ENCODE data around the gene FAM210A. TPM values are rescaled to one million over a fixed set of nuclear protein-coding genes. Genes with fewer than 3 reads are reported as not detected.
A peak's percentile ranks its signal among the peaks of the same experiment; 100 is the strongest.

FAM210A gene
- total RNA-seq: 10 to 100 TPM; 18.6 to 31.0 TPM

DNA sequence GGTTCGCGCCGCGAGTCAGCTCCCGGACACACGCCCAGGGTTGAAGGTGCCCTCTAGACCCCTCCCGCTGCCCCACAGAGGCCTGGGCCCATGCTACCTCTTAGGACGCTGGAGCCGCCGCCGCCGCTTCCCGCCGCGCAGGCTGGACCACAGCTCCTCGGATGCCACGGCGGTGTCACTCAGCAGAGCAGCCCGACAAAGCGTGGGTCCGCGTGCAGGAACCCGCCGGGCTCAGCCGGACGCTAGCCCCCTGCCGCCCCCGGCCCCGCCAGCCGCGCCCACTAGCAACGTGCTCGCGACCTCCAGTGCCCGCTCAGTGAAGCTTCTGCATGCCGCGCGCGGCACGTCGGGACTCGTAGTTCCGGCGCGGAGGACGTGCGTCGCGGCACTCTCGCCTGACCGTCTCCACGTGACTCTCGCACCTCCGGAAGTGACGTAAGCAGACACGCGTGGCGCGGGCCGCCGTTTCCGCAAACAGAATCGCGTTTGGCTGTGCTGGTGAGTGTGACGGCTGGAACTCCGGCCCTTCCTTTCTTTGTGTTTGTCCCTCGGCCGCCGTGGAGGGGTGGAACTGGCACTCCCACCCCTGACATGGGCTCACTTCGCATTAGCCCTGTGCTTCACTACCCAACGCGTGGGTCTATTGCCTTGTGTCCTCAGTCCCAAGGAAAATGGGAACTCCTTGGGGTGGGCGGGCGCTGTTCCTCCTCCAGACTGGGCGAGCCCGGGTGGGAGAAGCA, at the start of gene FAM210A, which contains the start of gene RNMT:
FAM210A (minus strand) TSS at position 327 of the 740 bp plus-strand sequence. CDS start 44,481 bp downstream, outside the sequence.
RNMT (plus strand) TSS at position 442 of the 740 bp plus-strand sequence. CDS start 4,845 bp downstream, outside the sequence.
- no peaks in the 10 kb centered on the region for H3K36me3 ChIP-seq
- peak within 1 kb of the TSS; percentile 99 for H3K4me3 ChIP-seq
- TF ChIP-seq, protein P1, sequence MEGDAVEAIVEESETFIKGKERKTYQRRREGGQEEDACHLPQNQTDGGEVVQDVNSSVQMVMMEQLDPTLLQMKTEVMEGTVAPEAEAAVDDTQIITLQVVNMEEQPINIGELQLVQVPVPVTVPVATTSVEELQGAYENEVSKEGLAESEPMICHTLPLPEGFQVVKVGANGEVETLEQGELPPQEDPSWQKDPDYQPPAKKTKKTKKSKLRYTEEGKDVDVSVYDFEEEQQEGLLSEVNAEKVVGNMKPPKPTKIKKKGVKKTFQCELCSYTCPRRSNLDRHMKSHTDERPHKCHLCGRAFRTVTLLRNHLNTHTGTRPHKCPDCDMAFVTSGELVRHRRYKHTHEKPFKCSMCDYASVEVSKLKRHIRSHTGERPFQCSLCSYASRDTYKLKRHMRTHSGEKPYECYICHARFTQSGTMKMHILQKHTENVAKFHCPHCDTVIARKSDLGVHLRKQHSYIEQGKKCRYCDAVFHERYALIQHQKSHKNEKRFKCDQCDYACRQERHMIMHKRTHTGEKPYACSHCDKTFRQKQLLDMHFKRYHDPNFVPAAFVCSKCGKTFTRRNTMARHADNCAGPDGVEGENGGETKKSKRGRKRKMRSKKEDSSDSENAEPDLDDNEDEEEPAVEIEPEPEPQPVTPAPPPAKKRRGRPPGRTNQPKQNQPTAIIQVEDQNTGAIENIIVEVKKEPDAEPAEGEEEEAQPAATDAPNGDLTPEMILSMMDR (IDR thresholded peaks at IDR 0.05): no peak
- no peaks in the 10 kb centered on the region for H3K4me1 ChIP-seq
- H3K9ac ChIP-seq (ENCODE audit: low read depth in 2 of 2, low read length in 2 of 2): peak within 1 kb of the TSS; percentile 75 to 94
- H3K9me3 ChIP-seq: no peaks in the 10 kb centered on the region
- peak within 1 kb of the TSS; percentile 92 for H3K27ac ChIP-seq
- DNase-seq: peak; percentile 98
- no peaks in the 10 kb centered on the region for H3K27me3 ChIP-seq
- intact Hi-C loops (cut with DNase I): no loop called here

DNA sequence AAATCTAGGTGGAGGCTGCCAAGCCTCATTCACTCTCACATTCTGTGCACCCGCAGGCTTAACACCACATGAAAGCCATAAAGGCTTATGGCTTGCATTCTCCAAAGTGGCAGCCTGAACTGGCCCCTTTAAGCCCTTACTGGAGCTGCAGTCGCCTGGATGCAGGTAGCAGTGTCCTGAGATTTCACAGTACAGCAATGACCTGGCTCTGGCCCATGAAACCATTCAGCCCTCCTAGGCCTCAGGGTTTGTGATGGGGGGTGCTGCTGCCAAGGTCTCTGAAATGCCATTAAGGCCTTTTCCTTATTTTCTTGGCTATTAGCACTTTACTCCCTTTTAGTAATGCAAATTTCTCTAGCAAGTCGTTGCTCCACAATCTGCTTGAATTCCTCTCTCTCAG, 48.7 kb upstream of the FAM210A start:
- intact Hi-C loops (cut with DNase I): no loop called here
- Histone ChIP-seq H3K36me3 (no peaks in the 10 kb centered on the region), H3K4me3 (no peak overlapping the region), H3K9ac (ENCODE audit: low read depth in 2 of 2, low read length in 2 of 2) (no peak overlapping the region), H3K9me3 (no peaks in the 10 kb centered on the region), H3K4me1 (no peaks in the 10 kb centered on the region), H3K27me3 (no peaks in the 10 kb centered on the region), H3K27ac (no peak overlapping the region)
- no peak for DNase-seq
- TF ChIP-seq, protein P1 (IDR thresholded peaks at IDR 0.05): no peak

- H3K36me3 ChIP-seq: no peaks in the 10 kb centered on the region
Measured at GRCh38 chr18:13762690-13763439, 36.5 kb upstream of the FAM210A start.

DNA sequence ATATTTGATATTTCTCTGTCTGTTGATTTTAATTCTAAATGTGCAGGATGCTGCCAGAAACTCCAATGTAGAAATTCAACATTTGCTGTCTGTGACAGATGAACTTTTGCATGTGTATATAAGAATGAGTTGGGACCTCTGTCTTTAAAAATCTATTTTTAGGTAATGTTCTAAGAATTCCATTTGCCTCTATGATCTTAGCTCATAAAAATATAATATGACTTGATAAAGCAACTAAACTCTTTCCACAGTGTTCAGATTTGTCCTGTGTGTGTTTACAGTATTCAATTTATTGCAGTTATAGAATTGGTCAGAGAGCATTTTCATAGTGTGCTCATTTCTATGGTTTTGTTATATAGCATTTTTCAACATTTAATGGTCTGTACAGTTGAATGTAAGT, 33.7 kb upstream of the FAM210A start:
- TF ChIP-seq, protein P1 (IDR thresholded peaks at IDR 0.05): no peak
- H3K9me3 ChIP-seq: no peaks in the 10 kb centered on the region
- no peak overlapping the region for H3K27ac ChIP-seq
- no peak overlapping the region for H3K4me3 ChIP-seq
- H3K4me1 ChIP-seq: no peaks in the 10 kb centered on the region
- no peaks in the 10 kb centered on the region for H3K36me3 ChIP-seq
- H3K27me3 ChIP-seq: no peaks in the 10 kb centered on the region
- intact Hi-C loops (cut with DNase I): no loop called here
- no peak for DNase-seq
- H3K9ac ChIP-seq (ENCODE audit: low read depth in 2 of 2, low read length in 2 of 2): no peak overlapping the region

More at GRCh38 chr18:13762690-13763439, 36.5 kb upstream of the FAM210A start:
- no peaks in the 10 kb centered on the region for H3K4me1 ChIP-seq
- no peak for DNase-seq
- no peak overlapping the region for H3K4me3 ChIP-seq
- H3K9me3 ChIP-seq: no peaks in the 10 kb centered on the region
- no peak overlapping the region for H3K27ac ChIP-seq
- no peak overlapping the region for H3K9ac ChIP-seq (ENCODE audit: low read depth in 2 of 2, low read length in 2 of 2)
- TF ChIP-seq, protein P1 (IDR thresholded peaks at IDR 0.05): no peak
- intact Hi-C loops (cut with DNase I): no loop called here
- H3K27me3 ChIP-seq: no peaks in the 10 kb centered on the region

DNA sequence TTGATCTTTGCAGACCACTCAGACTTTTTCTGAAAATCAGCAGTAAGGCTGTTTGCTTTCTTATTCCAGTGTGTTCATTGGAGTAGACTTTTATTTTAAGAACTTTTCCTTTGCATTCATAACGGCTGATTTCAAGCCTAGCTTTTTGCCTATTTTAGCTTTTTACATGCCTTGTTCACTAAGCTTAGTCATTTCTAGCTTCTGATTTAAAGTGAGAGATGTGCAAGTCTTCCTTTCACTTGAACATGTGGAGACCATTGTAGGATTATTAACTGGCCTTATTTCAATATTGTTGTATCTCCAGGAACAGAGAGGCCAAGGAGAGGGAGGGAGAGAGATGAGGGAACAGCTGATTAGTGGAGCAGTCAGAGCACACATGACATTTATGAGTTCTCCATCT, 32.3 kb upstream of the FAM210A start:
- intact Hi-C loops (cut with DNase I): no loop called here
- H3K27ac ChIP-seq: no peak overlapping the region
- no peak overlapping the region for H3K9ac ChIP-seq (ENCODE audit: low read depth in 2 of 2, low read length in 2 of 2)
- TF ChIP-seq, protein P1 (IDR thresholded peaks at IDR 0.05): no peak
- no peaks in the 10 kb centered on the region for H3K27me3 ChIP-seq
- H3K9me3 ChIP-seq: no peaks in the 10 kb centered on the region
- H3K4me1 ChIP-seq: no peaks in the 10 kb centered on the region
- no peak for DNase-seq
- H3K4me3 ChIP-seq: no peak overlapping the region
- no peaks in the 10 kb centered on the region for H3K36me3 ChIP-seq

Measured in colonic mucosa (tissue), 4 donors.